Fibroblast of peridontal ligament (primary cell): ENCODE measurements around the gene CHTF8.
"Not testable (repeated sequence)": the region's sequence is repeated elsewhere in the genome, so short reads cannot be mapped to it uniquely, and the experiment has no call there.

Experiments
- DNase-seq: peaks from one replicate; pipeline ENCODE4 v3.0.0-alpha.2; 2010; ENCODE audit errors: extremely low read depth

Gene CHTF8

GRCh38 chr16:69132424-69133252, at the start of gene CHTF8, which contains the start of gene UTP4:
CHTF8 (minus strand) TSS chr16:69132588; CDS start chr16:69121458, 11,130 bp downstream.
UTP4 (plus strand) TSS chr16:69132649; CDS start chr16:69133460, 811 bp downstream.
- DNase-seq = peak; percentile 65

GRCh38 chr16:69180011-69180338, 47.6 kb upstream of the CHTF8 start:
- DNase-seq = no peak

- peak; percentile 98 for DNase-seq
Measured at GRCh38 chr16:69179328-69180010, 47.1 kb upstream of the CHTF8 start.

- DNase-seq = peak; percentile 93
Measured at GRCh38 chr16:69176033-69176800, 43.8 kb upstream of the CHTF8 start.

GRCh38 chr16:69171325-69172084, 39.1 kb upstream of the CHTF8 start:
- peak; percentile 91 for DNase-seq

- DNase-seq = no peak
Measured at GRCh38 chr16:69169607-69170352, 37.4 kb upstream of the CHTF8 start.

GRCh38 chr16:69169051-69169450, 36.7 kb upstream of the CHTF8 start:
- no peak for DNase-seq

GRCh38 chr16:69166946-69167930, 34.9 kb upstream of the CHTF8 start:
- no peak for DNase-seq

- peak; percentile 38 for DNase-seq
Measured at GRCh38 chr16:69166221-69166833, 33.9 kb upstream of the CHTF8 start.

GRCh38 chr16:69165584-69165983, 33.2 kb upstream of the CHTF8 start:
- DNase-seq = no peak

GRCh38 chr16:69160192-69160591, 27.8 kb upstream of the CHTF8 start:
- no peak for DNase-seq

- no peak for DNase-seq
Measured at GRCh38 chr16:69157196-69157595, 24.8 kb upstream of the CHTF8 start.

GRCh38 chr16:69150146-69150865, 17.9 kb upstream of the CHTF8 start:
- peak; percentile 90 for DNase-seq

- DNase-seq = not testable (repeated sequence)
Measured at GRCh38 chr16:69149621-69150020, 17.2 kb upstream of the CHTF8 start.

GRCh38 chr16:69145658-69146057, 13.3 kb upstream of the CHTF8 start:
- DNase-seq = no peak

GRCh38 chr16:69143116-69143515, 10.7 kb upstream of the CHTF8 start:
- no peak for DNase-seq

GRCh38 chr16:69141936-69142335, 9.5 kb upstream of the CHTF8 start:
- no peak for DNase-seq

GRCh38 chr16:69141014-69141413, 8.6 kb upstream of the CHTF8 start:
- no peak for DNase-seq
